SU-DHL-6 (cell line): ENCODE results near the gene ACVR1.

Experiments
- EZH2phosphoT487 ChIP-seq: fragments of 200-600 bp; sonication (generic), shearing (Covaris generic); conservative IDR thresholded peaks from 2 replicates; pipeline ENCODE4 v1.6.1; 2018; ENCODE audit warnings: mild to moderate bottlenecking, antibody characterized with exemption, low read length, moderate library complexity, mixed read lengths
- TF ChIP-seq, protein P1 (sequence below): fragments of 200-600 bp; sonication (generic); IDR thresholded peaks from one replicate; pipeline ENCODE4 v1.5.1; 2017; ENCODE audit warnings: antibody characterized with exemption, mild to moderate bottlenecking, low read length, moderate library complexity; ENCODE audit not compliant: insufficient read depth, poor library complexity, severe bottlenecking

DNA sequence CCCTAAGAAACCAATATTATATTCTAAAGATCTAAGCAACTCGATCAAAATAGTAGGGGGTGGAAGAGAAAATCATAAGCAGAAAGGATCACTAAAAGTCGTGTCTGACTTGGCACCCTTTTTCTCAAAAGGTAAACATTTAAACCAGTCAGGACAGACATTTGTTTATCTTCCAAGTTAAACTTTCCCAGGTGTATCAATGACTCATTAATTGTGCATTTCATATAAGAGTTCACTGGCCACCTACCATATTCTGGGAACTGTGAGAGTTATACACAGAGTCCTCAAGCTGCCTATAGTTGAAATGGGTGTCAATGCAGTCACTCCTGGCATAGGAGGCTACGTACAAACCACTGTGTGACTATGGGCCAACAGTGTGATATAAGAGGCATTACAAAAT is 4.8 kb upstream of the ACVR1 start:
- TF ChIP-seq, protein P1, sequence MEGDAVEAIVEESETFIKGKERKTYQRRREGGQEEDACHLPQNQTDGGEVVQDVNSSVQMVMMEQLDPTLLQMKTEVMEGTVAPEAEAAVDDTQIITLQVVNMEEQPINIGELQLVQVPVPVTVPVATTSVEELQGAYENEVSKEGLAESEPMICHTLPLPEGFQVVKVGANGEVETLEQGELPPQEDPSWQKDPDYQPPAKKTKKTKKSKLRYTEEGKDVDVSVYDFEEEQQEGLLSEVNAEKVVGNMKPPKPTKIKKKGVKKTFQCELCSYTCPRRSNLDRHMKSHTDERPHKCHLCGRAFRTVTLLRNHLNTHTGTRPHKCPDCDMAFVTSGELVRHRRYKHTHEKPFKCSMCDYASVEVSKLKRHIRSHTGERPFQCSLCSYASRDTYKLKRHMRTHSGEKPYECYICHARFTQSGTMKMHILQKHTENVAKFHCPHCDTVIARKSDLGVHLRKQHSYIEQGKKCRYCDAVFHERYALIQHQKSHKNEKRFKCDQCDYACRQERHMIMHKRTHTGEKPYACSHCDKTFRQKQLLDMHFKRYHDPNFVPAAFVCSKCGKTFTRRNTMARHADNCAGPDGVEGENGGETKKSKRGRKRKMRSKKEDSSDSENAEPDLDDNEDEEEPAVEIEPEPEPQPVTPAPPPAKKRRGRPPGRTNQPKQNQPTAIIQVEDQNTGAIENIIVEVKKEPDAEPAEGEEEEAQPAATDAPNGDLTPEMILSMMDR: no peak
- no peak for TF ChIP-seq EZH2phosphoT487
